Measurements from ENCODE around the gene LGR5. TPM values are rescaled to one million over a fixed set of nuclear protein-coding genes. Genes with fewer than 3 reads are reported as not detected.

Gene LGR5
- total RNA-seq, 4 donors from 2014 or later = 0.11 to 0.71 (median 0.34) TPM

DNA sequence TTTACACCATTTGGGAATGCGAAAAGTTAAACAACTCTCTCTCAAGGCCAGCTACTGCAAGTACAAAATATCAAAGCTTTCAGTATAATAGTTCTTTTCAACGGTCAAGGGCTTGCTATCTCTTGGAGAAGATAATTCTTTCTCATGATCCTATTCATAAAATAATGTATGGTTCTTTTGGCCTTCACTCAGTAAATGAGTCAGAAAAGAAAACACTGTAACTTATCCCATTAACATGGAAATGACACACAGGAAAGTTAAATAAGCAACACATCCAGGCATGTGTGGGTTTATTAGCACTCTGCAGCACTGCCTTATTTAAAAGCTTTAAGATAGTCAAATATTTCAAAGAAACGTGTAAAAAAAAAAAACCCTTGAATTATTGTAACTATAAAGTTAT lies 187.2 kb downstream of the LGR5 start:
- intact Hi-C loops (cut with DNase I) = no loop called here
- Histone ChIP-seq H3K9me3 (no peaks in the 10 kb centered on the region), H3K27ac (no peak overlapping the region), H3K4me3 (replicated peaks in 1 of 3) (no peak overlapping the region), H3K27me3 (no peaks in the 10 kb centered on the region), H3K36me3 (peaks cover 70 to 71% of the 10 kb centered on the region in 2 donors), H3K4me1 (no peaks in the 10 kb centered on the region)
- TF ChIP-seq POLR2A (IDR thresholded peaks at IDR 0.05) (no peak), CTCF (IDR thresholded peaks at IDR 0.05) (no peak)
- DNase-seq = no peak
- 80 to 86% methylated on average over 3 of the region's 3 CpGs for WGBS, 2 donors

- Histone ChIP-seq H3K36me3 (peaks cover 73 to 76% of the 10 kb centered on the region in 2 donors), H3K4me3 (replicated peaks in 1 of 3) (no peak overlapping the region), H3K27me3 (no peaks in the 10 kb centered on the region), H3K27ac (no peak overlapping the region), H3K9me3 (no peaks in the 10 kb centered on the region), H3K4me1 (no peaks in the 10 kb centered on the region)
- 95% methylated on average over 2 of the region's 2 CpGs for WGBS, 2 donors
- TF ChIP-seq CTCF (IDR thresholded peaks at IDR 0.05) = no peak
- no peak for TF ChIP-seq POLR2A (IDR thresholded peaks at IDR 0.05)
- intact Hi-C loops (cut with DNase I) = no loop called here
- no peak for DNase-seq
Measured at GRCh38 chr12:71627438-71628002, 187.9 kb downstream of the LGR5 start.

Other genes with a start within 250 kb of the LGR5 start
- 10 to 100 TPM; 45.2 to 62.4 (median 50.0) TPM for gene ZFC3H1, start 224.1 kb downstream of the LGR5 start, total RNA-seq
- gene THAP2, start 224.5 kb downstream of the LGR5 start, total RNA-seq = 10 to 100 TPM in 1 of 4 donors, 1 to 10 TPM in 3; 2.4 to 11.6 (median 3.0) TPM
- gene TMEM19, start 246.3 kb downstream of the LGR5 start, total RNA-seq = 10 to 100 TPM; 29.3 to 50.0 (median 47.4) TPM

All from thyroid gland (tissue), 4 donors.